ENCODE results near the gene INPP5J. TPM values are rescaled to one million over a fixed set of nuclear protein-coding genes. Genes with fewer than 3 reads are reported as not detected.
"Not testable (repeated sequence)": the region's sequence is repeated elsewhere in the genome, so short reads cannot be mapped to it uniquely, and the experiment has no call there.

The INPP5J gene
- total RNA-seq, 2 donors from 2014 or later = 13.3 to 26.4 TPM

- DNase-seq (peak; percentile 17), ATAC-seq (no peak)
- intact Hi-C loops (cut with DNase I) = loop anchor here (2.0 to 10.0 kb wide), 3 partner anchors 69 to 139 kb away; no protein-coding TSS in a partner anchor
Measured at GRCh38 chr22:31085928-31086327, 36.8 kb upstream of the INPP5J start.

GRCh38 chr22:31086703-31087330 is 35.9 kb upstream of the INPP5J start:
- intact Hi-C loops (cut with DNase I) = loop anchor here in 1 of 2 donors (5.0 to 10.0 kb wide), 2 partner anchors 68 to 140 kb away; no protein-coding TSS in a partner anchor
- no peak for ATAC-seq
- peak; percentile 20 for DNase-seq

DNA sequence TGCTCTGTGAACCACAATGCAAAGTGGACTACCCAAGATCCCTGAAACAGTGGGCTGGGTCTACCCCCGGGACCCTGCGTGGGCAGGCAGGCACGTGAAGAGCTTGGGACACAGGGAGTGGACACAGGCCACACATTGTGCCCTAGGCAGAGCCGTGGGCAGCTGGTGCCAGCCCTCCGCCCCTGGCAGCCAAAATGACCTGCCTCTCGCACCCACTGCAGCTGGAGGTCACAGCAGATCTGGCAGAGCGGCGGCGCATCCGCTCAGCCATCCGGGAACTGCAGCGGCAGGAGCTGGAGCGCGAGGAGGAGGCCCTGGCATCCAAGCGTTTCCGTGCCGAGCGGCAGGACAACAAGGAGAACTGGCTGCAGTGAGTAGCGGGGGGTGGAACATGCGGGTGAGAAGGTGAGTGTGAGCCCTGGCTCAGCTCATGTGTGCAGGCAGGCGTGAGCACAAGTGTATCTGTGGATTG is 35.0 kb upstream of the INPP5J start:
- DNase-seq (no peak), ATAC-seq (no peak)
- intact Hi-C loops (cut with DNase I) = loop anchor here in 1 of 2 donors (5.0 to 10.0 kb wide), 2 partner anchors 67 to 140 kb away; no protein-coding TSS in a partner anchor

- DNase-seq (no peak), ATAC-seq (no peak)
- intact Hi-C loops (cut with DNase I) = loop anchor here in 1 of 2 donors (5.0 to 10.0 kb wide), 2 partner anchors 66 to 141 kb away; no protein-coding TSS in a partner anchor
Measured at GRCh38 chr22:31088233-31088986, 34.4 kb upstream of the INPP5J start.

DNA sequence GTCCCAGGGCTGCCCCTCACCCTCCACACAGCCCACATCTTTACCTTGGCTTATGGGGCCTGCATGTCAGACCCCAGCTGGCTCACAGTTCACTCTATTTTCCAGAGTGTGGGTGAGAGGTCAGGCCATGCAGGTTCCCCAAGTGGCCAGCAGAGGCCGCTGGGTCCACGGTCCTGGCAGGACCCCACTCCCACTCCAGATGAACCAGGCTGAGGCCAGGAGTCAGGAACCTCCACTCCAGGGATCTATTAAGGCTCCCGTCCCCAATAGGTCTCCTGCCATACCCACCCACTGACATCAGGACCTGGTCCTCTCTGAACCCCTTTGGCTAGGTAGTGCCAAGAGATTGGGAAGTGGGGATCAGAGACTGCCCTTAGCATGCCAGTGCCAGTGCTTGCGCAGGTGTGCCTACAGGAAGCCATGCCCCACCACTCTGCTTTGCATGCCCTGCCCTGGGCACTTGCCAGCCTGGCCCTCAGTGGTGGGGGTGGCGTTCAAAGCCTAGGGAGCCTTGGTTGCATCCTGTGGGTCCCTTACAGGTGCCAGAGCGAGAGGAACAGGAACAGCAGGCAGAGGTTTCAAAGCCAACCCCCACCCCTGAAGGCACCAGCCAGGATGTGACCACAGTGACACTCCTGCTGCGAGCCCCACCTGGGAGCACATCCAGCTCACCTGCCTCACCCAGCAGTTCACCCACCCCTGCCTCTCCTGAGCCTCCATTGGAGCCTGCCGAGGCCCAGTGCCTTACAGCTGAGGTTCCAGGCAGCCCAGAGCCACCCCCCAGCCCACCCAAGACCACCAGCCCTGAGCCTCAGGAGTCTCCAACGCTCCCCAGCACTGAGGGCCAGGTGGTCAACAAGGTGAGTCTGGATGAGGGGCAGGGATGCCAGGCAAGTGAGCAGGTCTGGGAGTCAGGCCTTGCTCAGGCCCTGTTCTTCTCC is 33.3 kb upstream of the INPP5J start:
- intact Hi-C loops (cut with DNase I) = loop anchor here (5.0 to 10.0 kb wide), 3 partner anchors 58 to 142 kb away; no protein-coding TSS in a partner anchor
- no peak for DNase-seq
- ATAC-seq = peak in 1 of 2 donors; percentile 13

GRCh38 chr22:31090217-31091085 is 32.3 kb upstream of the INPP5J start:
- ATAC-seq = no peak
- intact Hi-C loops (cut with DNase I) = loop anchor here in 1 of 2 donors (5.0 kb wide), 1 partner anchor 57 kb away; no protein-coding TSS in a partner anchor
- DNase-seq = no peak

GRCh38 chr22:31091106-31091975 is 31.4 kb upstream of the INPP5J start:
- intact Hi-C loops (cut with DNase I) = loop anchor here in 1 of 2 donors (5.0 kb wide), 1 partner anchor 56 kb away; no protein-coding TSS in a partner anchor
- ATAC-seq (no peak), DNase-seq (no peak)

DNA sequence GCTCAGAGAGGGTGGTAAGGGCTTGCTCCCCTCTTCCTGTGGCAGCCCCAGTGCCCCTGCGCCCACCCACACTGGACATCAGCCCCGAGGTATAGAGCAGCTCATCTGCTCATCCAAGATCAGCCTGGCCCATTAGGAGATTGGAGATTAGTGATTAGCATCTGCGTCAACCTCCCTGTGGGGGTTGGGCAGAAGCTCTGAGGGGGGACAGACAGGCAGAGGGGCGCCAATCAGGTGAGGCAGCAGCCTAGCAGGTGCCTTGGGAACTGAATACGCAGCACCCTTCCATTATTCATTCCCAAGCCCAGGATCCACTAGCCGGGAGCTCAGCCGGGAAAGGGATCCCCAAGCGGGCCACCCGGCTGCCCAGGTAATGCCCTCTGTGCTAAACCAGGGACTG is 30.6 kb upstream of the INPP5J start:
- intact Hi-C loops (cut with DNase I) = loop anchor here in 1 of 2 donors (5.0 kb wide), 1 partner anchor 55 kb away; no protein-coding TSS in a partner anchor
- no peak for ATAC-seq
- DNase-seq = no peak

- intact Hi-C loops (cut with DNase I) = loop anchor here in 1 of 2 donors (5.0 kb wide), 1 partner anchor 54 kb away; no protein-coding TSS in a partner anchor
- DNase-seq = peak; percentile 74
- peak; percentile 73 to 87 for ATAC-seq
Measured at GRCh38 chr22:31093086-31093850, 29.5 kb upstream of the INPP5J start.

DNA sequence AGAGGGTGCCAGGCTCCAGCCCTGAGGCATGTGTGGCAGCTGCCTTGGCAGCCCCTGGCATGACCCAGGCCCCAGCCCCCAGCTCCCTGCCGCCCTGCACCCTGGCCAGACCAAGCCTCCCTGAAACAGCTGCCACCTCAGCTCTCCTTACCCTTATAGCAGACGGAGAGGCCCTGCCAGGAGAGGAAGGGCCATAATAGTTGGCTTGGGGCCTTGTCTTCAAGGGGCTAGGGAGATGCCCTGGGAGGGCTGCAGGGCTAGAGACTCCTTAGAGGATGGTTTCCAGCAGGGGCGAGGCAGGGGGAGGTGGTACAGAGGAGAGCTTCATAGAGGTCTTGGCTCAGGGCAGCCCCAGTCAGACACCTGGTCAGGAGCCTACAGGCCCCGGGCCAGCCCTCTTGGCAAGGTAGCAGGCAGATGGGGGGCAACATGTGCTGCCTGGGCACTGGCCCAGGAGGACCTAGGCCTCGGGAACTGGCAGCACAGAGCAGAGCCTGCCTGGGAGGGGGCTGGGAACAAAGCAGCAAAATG is 28.7 kb upstream of the INPP5J start:
- DNase-seq = no peak
- intact Hi-C loops (cut with DNase I) = loop anchor here in 1 of 2 donors (5.0 kb wide), 1 partner anchor 53 kb away; no protein-coding TSS in a partner anchor
- peak; percentile 16 to 17 for ATAC-seq

DNA sequence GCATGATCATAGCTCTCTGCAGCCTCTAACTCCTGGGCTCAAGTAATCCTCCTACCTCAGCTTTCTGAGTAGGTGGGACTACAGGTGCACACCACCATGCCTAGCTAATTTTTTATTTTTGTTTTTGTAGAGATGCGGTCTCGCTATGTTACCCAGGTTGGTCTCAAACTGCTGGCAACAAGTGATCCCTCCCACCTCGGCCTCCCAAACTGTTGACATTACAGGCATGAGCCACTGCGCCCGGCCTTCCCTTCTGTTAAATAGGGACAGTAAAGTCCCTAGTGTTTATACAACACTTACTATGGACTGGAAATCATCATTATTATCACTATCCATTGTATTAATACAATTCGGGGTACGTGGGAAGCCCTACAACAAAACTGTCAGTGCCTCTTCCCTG is 28.0 kb upstream of the INPP5J start:
- no peak for ATAC-seq
- intact Hi-C loops (cut with DNase I) = loop anchor here in 1 of 2 donors (5.0 kb wide), 1 partner anchor 53 kb away; no protein-coding TSS in a partner anchor
- DNase-seq = no peak

GRCh38 chr22:31095637-31096249 is 27.0 kb upstream of the INPP5J start:
- intact Hi-C loops (cut with DNase I) = no loop called here
- DNase-seq (no peak), ATAC-seq (no peak)

- ATAC-seq (no peak), DNase-seq (no peak)
- intact Hi-C loops (cut with DNase I) = no loop called here
Measured at GRCh38 chr22:31096657-31097279, 26.0 kb upstream of the INPP5J start.

- DNase-seq; intact Hi-C loops (cut with DNase I); ATAC-seq: not testable (repeated sequence)
Measured at GRCh38 chr22:31097539-31097938, 25.2 kb upstream of the INPP5J start.
